ENCODE results near the gene ANAPC16. TPM values are rescaled to one million over a fixed set of nuclear protein-coding genes. Genes with fewer than 3 reads are reported as not detected.

The ANAPC16 gene
- total RNA-seq, 4 donors from 2014 or later: 57.0 to 83.2 (median 69.3) TPM

- 45% methylated on average over 6 of the region's 6 CpGs for whole genome bisulfite sequencing
- peaks cover 58% of the 10 kb centered on the region for H3K4me1 ChIP-seq
- H3K4me3 ChIP-seq: no peak overlapping the region
Observed at GRCh38 chr10:72263613-72264241, 47.9 kb downstream of the ANAPC16 start.

DNA sequence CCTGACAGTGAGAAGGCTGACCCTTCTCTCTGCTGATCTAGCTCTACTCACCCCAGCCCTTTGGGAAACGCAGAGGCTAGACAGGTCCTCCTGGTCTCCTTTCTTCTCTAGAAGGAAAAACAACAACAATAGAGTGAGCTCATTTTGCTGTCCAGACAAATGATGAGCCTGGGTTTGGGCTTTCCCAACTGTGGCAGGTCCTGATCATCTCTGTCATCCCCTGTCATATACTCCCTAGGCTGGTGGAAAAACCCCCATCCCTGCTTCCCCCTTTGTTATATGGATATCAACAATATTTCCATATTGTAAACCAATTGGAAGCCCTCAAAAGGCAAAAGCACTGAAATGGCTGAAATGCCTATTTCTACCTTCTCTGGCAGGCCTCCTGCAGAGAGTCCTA, 48.7 kb downstream of the ANAPC16 start:
- H3K27me3 ChIP-seq: no peaks in the 10 kb centered on the region
- TF ChIP-seq CTCF (IDR thresholded peaks at IDR 0.05): no peak
- TF ChIP-seq EP300 (IDR thresholded peaks at IDR 0.05): no peak
- TF ChIP-seq POLR2AphosphoS5 (IDR thresholded peaks at IDR 0.05): no peak
- no peak for TF ChIP-seq POLR2A (IDR thresholded peaks at IDR 0.05)
- no peak overlapping the region for H3K4me3 ChIP-seq
- whole genome bisulfite sequencing: 85% methylated on average over 1 of the region's 1 CpG
- peaks cover 50% of the 10 kb centered on the region for H3K4me1 ChIP-seq
- no peaks in the 10 kb centered on the region for H3K9me3 ChIP-seq
- DNase-seq (ENCODE audit: low spot score in 2 of 2): no peak
- no peaks in the 10 kb centered on the region for H3K36me3 ChIP-seq
- peak overlapping the region; percentile 86 for H3K27ac ChIP-seq

More at GRCh38 chr10:72263613-72264241, 47.9 kb downstream of the ANAPC16 start:
- Histone ChIP-seq H3K27ac (peak overlapping the region; percentile 86), H3K9me3 (no peaks in the 10 kb centered on the region), H3K36me3 (no peaks in the 10 kb centered on the region), H3K27me3 (no peaks in the 10 kb centered on the region)
- TF ChIP-seq CTCF (IDR thresholded peaks at IDR 0.05) (no peak), POLR2AphosphoS5 (IDR thresholded peaks at IDR 0.05) (peak in 2 of 3 donors; percentile 16 to 25)
- no peak for DNase-seq (ENCODE audit: low spot score in 2 of 2)

GRCh38 chr10:72265508-72265907, 49.7 kb downstream of the ANAPC16 start:
- no peak for DNase-seq (ENCODE audit: low spot score in 2 of 2)
- WGBS: 87% methylated on average over 6 of the region's 6 CpGs
- H3K4me1 ChIP-seq: peaks cover 40% of the 10 kb centered on the region
- no peaks in the 10 kb centered on the region for H3K9me3 ChIP-seq
- no peaks in the 10 kb centered on the region for H3K36me3 ChIP-seq
- no peak overlapping the region for H3K4me3 ChIP-seq
- H3K27me3 ChIP-seq: no peaks in the 10 kb centered on the region
- H3K27ac ChIP-seq: no peak overlapping the region
- TF ChIP-seq EP300 (IDR thresholded peaks at IDR 0.05) (no peak), CTCF (IDR thresholded peaks at IDR 0.05) (no peak), POLR2AphosphoS5 (IDR thresholded peaks at IDR 0.05) (no peak), POLR2A (IDR thresholded peaks at IDR 0.05) (no peak)

DNA sequence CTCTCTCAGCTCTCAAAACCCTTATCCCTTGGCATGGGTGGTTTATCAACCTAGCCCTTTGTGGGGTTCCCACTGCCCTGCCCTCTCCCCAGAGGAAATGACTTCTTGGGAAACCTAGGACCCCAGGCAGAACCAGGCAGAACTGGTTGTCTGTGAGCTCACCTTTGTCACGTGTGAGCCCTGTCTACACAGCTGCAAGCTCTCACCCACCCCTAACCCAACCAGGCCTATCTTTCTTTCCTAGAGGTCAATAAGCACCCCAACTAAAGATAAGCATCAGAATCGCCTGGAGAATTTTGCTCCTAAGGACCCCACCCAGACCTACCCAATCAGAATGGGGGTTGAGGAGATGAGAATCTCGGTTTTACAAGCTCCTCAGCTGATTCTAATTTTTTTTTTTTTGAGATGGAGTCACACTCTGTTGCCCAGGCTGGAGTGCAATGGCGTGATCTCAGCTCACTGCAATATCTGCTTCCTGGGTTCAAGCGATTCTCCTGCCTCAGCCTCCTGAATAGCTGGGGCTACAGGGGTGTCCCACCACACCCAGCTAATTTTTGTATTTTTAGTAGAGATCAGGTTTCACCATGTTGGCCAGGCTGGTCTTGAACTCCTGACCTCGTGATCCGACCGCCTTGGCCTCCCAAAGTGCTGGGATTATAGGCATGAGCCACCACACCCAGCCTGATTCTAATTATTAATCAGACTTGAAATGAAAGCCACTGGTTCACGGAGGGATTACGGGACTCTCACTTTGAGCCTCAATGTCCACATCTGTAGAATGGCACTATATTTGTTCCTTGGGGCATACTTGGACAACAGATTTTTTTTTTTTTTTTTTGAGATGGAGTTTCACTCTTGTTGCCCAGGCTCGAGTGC, 50.4 kb downstream of the ANAPC16 start:
- H3K27me3 ChIP-seq: no peaks in the 10 kb centered on the region
- no peaks in the 10 kb centered on the region for H3K9me3 ChIP-seq
- no peak overlapping the region for H3K27ac ChIP-seq
- H3K36me3 ChIP-seq: no peaks in the 10 kb centered on the region
- no peak for DNase-seq (ENCODE audit: low spot score in 2 of 2)
- 82% methylated on average over 11 of the region's 11 CpGs for WGBS
- no peak overlapping the region for H3K4me3 ChIP-seq
- H3K4me1 ChIP-seq: peaks cover 33% of the 10 kb centered on the region
- TF ChIP-seq POLR2AphosphoS5 (IDR thresholded peaks at IDR 0.05) (no peak), POLR2A (IDR thresholded peaks at IDR 0.05) (no peak), EP300 (IDR thresholded peaks at IDR 0.05) (no peak), CTCF (IDR thresholded peaks at IDR 0.05) (no peak)

DNA sequence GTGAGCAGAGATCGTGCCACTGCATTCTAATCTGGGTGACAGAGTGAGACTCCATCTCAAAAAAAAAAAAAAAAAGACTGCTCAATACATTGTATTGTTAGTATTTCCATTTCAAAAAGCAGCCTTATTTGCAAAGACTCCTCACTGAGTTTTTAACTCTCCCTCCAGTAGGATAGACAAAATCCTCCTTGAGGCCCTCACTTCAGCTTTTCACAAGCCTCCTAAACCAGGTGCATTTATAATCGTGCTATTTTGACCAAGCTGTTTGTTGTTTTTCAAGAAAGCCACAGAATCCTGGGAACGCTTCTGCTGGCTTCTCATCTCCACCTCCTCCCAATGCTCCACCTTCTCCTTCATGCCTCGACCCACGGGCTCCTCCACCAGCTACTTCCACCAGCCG, 51.6 kb downstream of the ANAPC16 start:
- Histone ChIP-seq H3K4me3 (no peak overlapping the region), H3K27me3 (no peaks in the 10 kb centered on the region), H3K9me3 (no peaks in the 10 kb centered on the region), H3K27ac (no peak overlapping the region), H3K36me3 (no peaks in the 10 kb centered on the region), H3K4me1 (peaks cover 29% of the 10 kb centered on the region)
- TF ChIP-seq EP300 (IDR thresholded peaks at IDR 0.05) (no peak), POLR2AphosphoS5 (IDR thresholded peaks at IDR 0.05) (no peak), POLR2A (IDR thresholded peaks at IDR 0.05) (no peak), CTCF (IDR thresholded peaks at IDR 0.05) (no peak)
- no peak for DNase-seq (ENCODE audit: low spot score in 2 of 2)
- 79% methylated on average over 6 of the region's 6 CpGs for WGBS
